NCI-H128 (cell line): ENCODE data around the gene JPH2.
A peak's percentile ranks its signal among the peaks of the same experiment; 100 is the strongest.
"Not testable (repeated sequence)": the region's sequence is repeated elsewhere in the genome, so short reads cannot be mapped to it uniquely, and the experiment has no call there.

Source experiments
- DNase-seq: peaks from one replicate; lab custom pipeline; 2025; ENCODE audit not compliant: unreplicated experiment; lab: John Stamatoyannopoulos, UW

JPH2 gene

GRCh38 chr20:44212792-44213191 lies 25.8 kb upstream of the JPH2 start:
- DNase-seq: no peak

GRCh38 chr20:44211177-44212039 lies 24.4 kb upstream of the JPH2 start:
- peak; percentile 13 for DNase-seq

GRCh38 chr20:44210406-44211176 lies 23.6 kb upstream of the JPH2 start, which contains the start of gene OSER1:
Gene OSER1 (minus strand): TSS chr20:44210771. CDS start chr20:44206957, 3,814 bp downstream.
- peak; percentile 91 for DNase-seq

- no peak for DNase-seq
Measured at GRCh38 chr20:44209686-44210405, 22.9 kb upstream of the JPH2 start.

- DNase-seq: no peak
Measured at GRCh38 chr20:44208770-44209169, 21.8 kb upstream of the JPH2 start.

GRCh38 chr20:44208165-44208564 lies 21.2 kb upstream of the JPH2 start:
- no peak for DNase-seq

- DNase-seq: no peak
Measured at GRCh38 chr20:44207126-44207723, 20.2 kb upstream of the JPH2 start.

- DNase-seq: no peak
Measured at GRCh38 chr20:44206132-44206531, 19.1 kb upstream of the JPH2 start.

GRCh38 chr20:44204832-44205215 lies 17.8 kb upstream of the JPH2 start:
- no peak for DNase-seq

GRCh38 chr20:44204156-44204831 lies 17.3 kb upstream of the JPH2 start:
- DNase-seq: no peak

GRCh38 chr20:44203161-44203560 lies 16.2 kb upstream of the JPH2 start:
- no peak for DNase-seq

- no peak for DNase-seq
Measured at GRCh38 chr20:44200983-44201382, 14.0 kb upstream of the JPH2 start.

- no peak for DNase-seq
Measured at GRCh38 chr20:44200371-44200770, 13.4 kb upstream of the JPH2 start.

- DNase-seq: no peak
Measured at GRCh38 chr20:44199877-44200276, 12.9 kb upstream of the JPH2 start.

GRCh38 chr20:44198872-44199271 lies 11.9 kb upstream of the JPH2 start:
- no peak for DNase-seq

GRCh38 chr20:44196271-44196670 lies 9.3 kb upstream of the JPH2 start:
- DNase-seq: no peak

GRCh38 chr20:44195605-44196004 lies 8.6 kb upstream of the JPH2 start:
- no peak for DNase-seq

- DNase-seq: no peak
Measured at GRCh38 chr20:44193801-44194200, 6.8 kb upstream of the JPH2 start.

- not testable (repeated sequence) for DNase-seq
Measured at GRCh38 chr20:44191640-44192039, 4.7 kb upstream of the JPH2 start.

GRCh38 chr20:44190197-44190852 lies 3.3 kb upstream of the JPH2 start:
- peak; percentile 45 for DNase-seq
